Activated CD4-positive, alpha-beta T cell treated with anti-CD3 and anti-CD28 coated beads, Interleukin-2, Interleukin-4, amounts not matched to agents 100 ng/mL and 50 ng/mL, durations not matched to agents 16 hours and 8 hours (primary cell): ENCODE data around the gene GRK3.
A peak's percentile ranks its signal among the peaks of the same experiment; 100 is the strongest.
"Not testable (repeated sequence)": the region's sequence is repeated elsewhere in the genome, so short reads cannot be mapped to it uniquely, and the experiment has no call there.

Experiments
- DNase-seq: peaks from one replicate; pipeline ENCODE4 v3.0.0-alpha.2; 2020; ENCODE audit warnings: low spot score

Gene GRK3

DNA sequence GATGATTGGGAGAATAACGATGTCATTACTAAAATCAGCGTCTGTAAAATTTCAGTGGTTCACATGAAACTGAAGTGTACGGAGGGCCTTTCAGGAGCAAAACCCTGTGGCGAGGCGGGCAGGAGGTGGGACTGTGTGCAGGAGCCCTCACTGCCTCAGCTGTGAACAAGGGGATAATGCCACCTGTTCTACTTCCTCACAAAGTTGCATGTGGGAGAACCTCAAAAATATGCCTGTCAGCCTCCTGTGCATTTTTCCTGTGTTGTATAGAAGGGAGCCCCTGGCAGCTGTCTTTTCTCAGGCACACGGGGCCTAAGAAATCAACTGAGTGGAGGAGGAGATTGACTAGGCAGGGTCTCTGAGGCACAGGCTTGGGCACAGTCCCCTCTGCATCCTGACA, 134.5 kb downstream of the GRK3 start:
- no peak for DNase-seq

DNA sequence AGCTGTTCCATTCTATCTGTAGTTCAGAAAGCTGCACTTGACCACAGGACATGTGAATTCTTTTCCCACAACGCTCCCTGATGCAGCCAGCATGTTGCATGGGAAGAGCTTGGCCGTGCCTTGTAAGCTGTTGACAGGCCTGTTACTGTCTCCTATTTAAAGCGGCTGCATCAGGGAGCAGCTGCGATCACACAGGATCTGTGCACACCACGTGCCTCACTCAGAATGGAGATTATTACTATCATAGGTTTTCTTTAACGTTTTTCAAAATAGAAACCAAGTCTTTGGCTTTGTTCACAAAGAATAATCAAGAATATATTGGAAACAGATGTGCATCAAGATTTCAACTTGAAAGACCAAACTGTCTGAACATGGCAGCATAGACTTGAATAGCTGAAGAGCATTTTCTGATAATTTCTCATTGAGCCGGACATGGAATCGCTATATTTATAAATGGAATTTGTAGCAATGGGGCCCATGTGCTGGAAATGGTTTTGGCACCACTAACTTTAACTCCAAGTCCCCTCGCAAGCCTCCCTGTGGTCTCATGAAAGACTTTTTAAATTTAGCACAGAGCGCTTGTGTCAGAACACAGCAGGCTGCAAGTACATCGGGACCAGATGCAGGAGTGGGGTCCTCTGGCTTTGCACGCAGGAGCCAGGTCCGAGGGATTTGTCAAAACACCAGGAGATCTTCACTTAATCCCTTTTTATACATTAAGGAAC, 136.7 kb downstream of the GRK3 start:
- DNase-seq: no peak

DNA sequence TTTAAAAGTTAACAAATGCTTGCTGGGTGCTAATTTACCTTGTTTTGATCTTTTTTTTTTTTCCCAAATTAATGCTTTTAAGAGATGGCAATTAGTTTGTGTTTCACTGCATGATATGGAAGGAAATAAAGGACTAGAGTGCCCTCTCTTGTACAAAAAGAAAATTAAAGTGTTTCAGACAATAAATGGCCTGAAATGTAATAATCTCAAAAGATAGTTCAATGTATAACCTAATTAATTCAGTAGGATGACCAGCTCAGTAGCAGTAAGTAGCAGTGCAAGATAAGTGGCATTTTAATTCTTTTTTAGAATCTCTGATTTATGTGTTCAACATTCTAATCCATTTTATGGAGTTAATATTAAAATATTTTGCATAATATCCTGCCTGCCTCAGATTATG, 137.6 kb downstream of the GRK3 start:
- no peak for DNase-seq

DNA sequence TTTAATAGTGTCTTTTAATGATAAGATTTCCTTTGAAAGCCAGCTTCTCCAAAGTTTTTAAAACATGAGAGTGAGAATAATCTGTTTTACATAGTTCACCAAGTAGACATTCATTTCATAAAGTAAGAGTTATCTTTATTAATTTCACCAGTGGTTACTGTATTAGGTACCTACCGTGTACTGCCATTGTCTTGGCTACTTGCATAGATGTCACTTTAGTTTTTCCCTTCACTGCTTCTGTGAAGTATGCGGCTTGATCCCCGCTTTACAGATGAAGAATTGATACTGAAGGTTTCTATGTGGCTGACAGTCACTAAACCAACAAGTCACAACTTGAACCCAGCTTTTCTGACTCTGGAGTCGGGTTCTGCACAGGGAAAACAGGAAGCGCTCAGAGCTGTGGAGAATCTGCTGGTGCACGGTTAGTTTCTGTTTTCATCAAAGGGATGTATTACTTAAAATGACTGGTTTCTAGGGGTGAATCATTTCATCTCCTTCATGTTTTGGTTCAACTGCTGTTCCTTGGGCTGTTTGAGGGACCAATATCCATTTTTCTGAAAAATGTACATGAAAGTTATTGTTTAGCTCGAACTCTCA, 138.2 kb downstream of the GRK3 start:
- peak; percentile 85 for DNase-seq

DNA sequence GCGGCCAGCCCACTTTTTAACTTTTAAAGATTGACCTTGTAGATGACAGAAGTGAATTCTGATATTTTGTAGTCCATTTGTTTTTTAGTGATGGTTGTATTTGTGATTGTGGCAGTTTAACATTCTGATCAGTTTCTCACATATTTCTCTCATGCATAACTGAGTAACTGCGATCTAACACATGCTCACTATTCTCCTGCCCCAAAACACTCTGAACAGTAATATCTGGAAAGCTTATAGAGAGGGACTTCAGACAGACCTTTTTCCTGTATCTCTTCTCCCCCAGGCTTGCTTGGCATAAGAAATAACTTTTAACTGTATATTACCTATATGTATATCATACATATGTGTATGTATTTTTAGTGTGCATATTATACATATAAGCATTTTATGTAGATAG, 140.2 kb downstream of the GRK3 start:
- DNase-seq: peak; percentile 35

DNA sequence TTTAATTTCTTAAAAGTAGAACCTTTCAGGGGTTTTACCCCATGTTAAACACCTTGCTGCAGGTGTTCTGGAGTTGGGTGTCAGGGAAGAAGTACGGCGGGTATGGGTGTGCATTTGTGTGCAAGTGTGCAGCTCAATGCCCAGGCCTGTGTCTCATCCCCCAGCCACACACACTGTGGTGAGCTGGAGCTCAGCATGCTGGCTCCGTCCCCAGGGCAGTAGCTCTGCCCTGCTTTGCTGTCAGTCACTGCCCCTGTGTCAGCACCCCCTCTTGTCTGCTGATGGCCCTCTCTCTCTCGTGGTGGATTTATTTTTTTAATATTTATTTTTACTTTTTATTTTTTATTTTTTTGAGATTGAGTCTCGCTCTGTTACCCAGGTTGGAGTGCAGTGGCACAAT, 141.7 kb downstream of the GRK3 start:
- DNase-seq: no peak

DNA sequence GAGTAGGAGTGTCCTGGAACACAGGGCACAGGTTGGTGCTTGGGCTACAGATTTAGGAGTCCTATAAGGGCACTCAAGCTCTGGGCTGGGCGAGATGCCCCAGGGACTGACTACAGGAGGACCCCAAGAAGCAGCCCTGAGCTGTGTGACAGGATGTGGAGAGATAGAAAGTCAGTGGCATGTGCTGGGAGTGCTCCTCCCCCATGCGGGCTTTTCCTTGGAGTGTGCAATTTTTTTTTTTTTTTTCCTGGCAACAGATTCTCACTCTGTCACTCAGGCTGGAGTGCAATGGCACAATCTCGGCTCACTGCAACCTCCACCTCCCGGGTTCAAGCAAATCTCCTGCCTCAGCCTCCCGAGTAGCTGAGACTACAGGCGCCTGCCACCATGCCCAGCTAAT, 144.0 kb downstream of the GRK3 start:
- DNase-seq: not testable (repeated sequence)

DNA sequence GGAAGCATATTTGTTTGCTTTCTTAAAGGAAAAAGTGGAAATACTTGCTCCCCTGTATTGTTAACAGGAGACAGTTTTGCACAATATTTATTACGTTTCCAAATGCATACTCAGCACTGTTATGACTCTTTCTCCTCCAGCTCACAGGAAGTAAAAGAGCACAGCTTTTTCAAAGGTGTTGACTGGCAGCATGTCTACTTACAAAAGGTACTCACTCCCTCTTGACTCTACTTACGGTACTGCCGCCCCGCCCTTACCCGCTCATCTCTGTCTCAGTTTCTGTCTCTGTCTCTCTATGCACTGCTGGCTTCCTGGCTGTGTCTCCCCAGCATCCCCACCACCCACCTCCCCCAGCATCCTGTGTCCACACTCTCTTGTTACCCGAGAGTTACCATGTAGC, 145.3 kb downstream of the GRK3 start:
- peak; percentile 80 for DNase-seq

DNA sequence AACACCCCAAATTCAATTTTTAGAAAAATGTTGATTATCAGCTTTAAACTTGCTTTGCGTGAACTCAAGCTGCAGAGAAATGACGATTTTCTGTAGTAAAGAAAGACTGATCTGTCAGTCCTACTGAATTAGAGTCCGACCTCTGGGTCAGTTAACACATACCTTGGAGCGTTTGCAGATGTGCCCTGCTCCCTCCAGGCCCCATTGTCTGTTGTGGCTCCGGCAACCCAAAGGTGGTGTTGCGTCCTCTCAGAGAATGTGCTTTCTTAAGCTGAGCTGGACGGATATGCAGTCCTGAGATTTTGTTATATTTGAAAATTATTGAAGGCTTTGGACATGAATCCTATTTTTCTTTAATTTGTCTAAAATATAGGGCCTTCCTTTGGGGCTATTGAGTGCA, 146.0 kb downstream of the GRK3 start:
- DNase-seq: no peak

DNA sequence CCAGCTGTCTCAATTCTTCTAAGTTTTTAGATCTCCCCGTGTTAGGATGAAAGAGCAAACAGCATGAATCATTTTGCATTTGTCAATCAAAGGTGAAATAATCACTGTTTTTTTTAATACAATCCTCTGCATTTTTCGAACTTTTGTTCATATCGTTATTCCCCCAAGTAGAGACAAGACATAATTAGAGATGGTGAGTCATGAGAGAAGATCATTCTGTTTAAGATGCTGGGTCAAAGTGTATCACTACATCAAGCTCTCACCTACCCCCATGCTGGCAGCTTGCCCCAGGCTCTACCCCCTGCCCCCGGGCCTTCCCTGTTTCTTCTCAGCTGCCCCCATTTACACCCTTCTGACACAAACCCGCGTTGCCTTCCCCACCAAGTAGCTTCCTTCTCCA, 147.0 kb downstream of the GRK3 start:
- DNase-seq: no peak

DNA sequence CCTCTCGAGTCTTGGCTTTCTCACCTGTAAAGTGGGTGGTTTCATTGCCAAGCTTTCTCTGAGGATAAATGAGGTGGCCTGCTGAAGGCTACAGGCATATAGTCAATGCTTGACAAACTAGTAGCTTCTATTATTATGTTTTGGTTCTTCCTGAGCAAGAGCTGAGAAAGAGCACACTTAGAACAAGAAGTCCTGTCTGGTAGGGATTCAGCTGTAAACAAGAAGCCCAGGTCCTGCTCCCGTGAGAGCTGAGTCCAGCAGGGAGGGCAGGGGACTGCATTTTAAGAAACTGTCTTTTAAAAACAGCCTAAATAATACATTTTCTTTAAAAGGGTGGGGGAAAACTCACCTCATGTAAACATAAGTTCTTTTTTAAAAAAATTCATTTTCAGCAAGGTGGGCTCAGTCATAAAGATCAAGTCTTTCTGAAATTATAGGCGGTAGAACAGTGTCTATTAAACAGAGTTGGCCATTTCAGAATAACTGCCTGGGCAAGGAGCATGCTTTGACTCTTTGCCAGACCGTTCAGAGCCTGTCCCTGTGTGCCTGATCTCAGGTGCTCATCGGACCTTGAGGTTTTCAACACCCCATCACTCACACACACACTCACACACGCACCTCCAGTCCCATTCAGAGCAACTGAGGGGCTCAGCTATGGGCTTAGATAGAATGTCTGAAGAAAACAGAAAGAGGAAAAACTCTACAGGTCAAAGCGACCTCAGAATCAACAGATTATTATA, 148.4 kb downstream of the GRK3 start:
- DNase-seq: no peak

DNA sequence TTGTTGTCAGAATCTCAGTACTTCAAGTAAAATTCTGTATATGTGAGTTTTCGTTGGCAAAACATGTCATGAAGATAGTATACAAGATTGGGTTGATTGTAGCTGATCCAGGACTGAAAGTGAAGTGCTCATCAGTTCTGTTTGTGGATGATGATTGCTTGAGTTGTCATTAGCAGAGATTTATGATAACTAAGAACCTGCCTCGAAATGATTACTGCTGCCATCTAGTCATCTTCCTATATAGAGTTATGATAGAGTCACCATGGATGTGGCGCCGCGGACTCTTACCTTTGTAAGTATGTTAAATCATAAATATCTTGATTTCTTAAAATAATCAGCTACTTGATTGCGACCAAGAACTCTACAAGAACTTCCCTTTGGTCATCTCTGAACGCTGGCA, 149.6 kb downstream of the GRK3 start:
- DNase-seq: no peak

DNA sequence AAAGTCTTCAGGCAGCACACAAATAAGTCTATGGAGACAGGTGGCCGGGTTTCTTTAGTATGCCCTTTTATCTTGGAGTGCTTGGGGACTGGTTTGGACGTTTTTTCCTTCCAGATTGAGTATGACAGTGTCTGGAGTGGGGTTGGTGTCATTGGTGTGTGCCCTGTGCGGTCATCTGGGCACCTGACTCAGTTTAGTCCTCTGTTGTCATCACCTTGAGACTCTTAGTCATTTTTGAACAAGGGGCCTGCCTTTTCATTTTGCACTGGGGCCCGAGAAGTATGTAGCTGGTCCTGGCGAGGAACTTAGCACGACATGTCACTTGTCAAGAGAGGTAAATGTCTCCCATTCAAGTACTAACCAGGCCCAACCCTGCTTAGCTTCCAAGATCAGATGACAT, 150.3 kb downstream of the GRK3 start:
- DNase-seq: no peak

DNA sequence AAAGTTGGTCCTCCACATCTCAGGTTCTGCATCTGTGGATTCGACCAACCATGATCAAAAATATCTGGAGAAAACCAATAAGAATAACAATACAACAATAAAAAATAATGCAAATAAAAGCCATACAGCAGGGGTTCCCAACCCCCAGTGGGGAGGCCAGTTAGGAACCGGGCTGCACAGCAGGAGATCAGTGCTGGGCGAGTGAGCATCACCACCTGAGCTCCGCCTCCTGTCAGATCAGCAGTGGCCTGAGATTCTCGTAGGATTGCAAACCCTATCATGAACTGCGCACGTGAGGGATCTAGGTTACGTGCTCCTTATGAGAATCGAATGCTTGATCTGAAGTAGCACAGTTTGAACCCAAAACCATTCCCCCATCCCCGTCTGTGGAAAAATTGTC, 152.2 kb downstream of the GRK3 start:
- no peak for DNase-seq

DNA sequence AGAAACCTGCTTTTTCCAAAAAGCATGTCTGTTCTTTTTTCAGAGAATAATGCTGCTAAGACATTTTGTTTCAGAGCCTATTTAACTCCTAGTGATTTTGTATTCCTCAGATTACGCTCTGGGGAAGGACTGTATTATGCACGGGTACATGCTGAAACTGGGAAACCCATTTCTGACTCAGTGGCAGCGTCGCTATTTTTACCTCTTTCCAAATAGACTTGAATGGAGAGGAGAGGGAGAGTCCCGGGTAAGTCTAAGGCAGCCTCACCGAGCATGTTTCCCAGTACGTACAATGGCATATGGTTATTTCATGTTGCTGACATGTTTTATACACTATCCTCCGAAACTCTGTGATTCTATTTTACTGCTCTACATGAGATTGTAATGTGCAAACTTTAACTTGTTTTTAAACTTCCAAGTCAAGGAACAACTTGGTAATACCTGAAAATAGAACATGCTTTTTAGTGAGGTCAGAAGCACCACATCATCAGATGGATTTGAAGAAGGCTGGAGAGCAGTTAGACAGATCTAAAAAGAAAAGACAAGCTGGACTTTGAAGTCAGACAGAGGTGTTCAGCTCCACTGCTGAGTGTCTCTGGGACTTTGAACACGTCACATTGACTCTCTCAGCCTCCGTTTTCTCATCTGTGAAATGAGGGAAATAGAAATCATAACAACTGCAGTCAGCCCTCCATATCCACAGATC, 153.8 kb downstream of the GRK3 start:
- no peak for DNase-seq

DNA sequence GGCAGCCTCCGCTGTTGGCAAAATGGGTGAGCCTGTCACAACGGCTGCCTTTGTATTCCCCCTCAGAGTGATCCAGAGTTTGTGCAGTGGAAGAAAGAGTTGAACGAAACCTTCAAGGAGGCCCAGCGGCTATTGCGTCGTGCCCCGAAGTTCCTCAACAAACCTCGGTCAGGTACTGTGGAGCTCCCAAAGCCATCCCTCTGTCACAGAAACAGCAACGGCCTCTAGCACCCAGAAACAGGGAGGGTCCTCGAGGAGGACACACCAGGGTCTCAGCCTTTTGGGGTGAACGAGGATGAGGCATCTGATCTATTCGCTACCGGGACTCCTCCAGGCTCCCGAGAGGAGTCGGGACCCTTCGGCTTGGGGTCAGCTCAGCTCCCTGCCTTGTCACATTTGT, 157.7 kb downstream of the GRK3 start:
- no peak for DNase-seq

DNA sequence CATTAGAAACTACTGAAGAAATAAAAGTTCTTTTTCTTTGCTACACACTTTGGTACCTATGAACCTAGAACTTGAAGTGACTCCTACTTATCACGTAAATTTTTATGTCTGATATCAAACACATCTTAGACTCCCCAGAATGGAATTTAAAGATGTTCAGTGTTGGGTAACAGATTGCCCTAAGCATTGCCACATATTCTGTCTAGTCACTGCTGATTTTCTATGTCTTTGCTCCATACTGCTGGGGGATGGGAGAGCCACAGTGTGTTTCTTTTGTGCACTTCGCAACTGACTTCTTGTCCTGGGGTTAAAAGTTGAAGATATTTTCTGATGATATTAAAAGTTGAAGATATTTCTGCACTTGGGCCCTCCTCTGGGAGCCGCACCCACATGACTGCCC, 158.2 kb downstream of the GRK3 start:
- DNase-seq: no peak

DNA sequence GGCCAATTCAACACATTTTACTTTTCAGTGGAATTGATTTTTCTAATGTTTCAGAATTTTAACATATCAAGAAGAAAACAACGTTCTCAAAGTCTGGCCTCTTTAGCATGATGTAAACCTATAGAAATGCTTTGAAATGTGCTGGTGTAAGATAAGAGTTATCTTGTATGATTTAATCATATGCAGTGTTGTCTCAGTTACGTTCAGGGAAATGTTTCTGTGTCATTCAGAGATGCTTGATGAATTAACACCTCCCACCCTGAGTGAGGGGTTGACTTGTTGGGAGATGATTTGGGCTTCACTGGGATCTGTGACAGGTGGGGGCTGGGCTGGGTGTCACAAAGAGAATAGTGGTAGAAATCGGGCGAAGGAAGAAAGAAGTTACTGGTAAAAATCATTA, 161.8 kb downstream of the GRK3 start:
- no peak for DNase-seq

DNA sequence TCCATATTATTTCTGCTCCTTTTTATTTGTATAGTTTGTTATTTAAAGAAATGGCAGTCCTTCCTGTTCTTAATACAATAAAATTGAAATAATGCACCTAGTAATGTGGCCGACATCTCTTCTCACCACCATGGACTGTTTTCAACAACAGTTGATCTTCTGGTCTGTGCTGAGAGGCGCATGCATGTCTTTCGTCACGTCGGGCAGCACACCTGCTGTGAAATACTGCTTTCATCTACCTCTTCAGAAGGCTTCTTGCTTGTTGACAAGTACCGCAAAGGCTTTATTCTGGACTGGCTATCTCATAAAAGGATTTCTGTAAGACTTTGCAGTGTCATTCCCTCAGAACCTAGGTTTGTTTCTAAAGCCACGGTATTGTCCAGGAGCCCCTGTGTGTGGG, 163.6 kb downstream of the GRK3 start:
- DNase-seq: no peak

DNA sequence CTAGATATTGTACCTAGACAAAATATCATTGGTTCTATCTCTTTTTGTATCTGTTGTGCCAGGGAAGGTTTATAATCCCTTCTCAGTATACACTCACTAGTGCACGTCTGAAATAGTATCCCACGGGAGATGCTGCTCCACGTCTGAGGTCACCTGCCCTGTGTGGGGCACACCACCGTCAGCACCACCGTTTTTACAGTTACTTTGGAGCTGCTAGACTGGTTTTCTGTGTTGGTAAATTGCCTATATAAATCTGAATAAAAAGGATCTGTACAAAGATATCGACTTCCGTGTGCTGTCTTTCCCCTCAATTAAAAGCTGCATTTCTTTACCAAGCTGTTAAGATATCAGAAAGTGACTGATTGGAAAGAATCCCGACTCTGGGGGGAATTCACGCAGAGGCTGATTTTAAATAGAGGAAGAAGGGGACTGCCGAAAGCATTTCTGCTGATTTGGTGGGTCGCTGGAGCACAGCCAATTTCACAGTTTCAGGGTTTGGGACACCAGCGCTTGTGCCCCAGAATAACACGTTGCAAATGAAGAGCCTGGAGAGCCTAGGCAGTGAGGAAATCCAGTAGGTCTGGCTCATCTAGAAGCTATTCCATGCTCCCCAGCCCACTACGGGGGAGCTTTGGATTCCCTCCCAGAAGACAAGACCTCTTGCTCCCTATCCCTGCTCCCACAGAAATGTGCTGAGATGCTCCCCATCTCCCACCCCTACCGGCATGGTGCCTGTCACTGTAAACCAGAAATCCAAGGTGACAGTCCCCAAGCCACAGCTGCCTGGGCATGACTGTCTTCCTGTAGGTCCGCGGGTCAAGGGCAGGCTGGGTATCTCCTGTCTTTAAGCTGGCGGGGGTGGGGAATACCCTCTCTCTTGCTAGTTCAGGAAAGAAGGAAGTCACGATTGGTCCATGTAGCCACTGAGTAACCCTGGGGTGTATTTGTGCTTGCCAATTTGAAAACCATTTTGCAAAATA, 164.8 kb downstream of the GRK3 start:
- no peak for DNase-seq

DNA sequence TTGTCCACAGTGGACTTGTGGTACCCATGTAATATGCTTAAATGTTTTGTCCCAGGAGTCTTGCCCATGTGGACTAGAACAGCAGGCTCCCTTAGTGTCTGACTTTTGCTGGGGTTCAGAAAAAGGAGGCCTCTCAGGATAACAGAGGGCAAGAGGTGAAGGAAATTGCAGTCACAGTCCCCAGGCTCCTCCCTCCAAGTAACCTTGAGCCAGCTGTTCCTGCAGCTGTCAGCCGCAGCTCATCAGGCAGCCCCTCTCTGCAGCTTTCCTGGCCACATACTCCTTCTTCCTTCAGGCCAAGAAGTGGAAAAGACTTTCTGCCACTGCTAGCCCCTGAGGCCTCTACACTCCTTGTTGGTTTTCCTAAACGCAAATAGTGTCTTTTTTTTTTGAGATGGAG, 171.2 kb downstream of the GRK3 start:
- DNase-seq: peak; percentile 44
